WTC11 (cell line): Measurements from ENCODE around the gene APOD. TPM values are rescaled to one million over a fixed set of nuclear protein-coding genes. Genes with fewer than 3 reads are reported as not detected.
"Not testable (repeated sequence)": the region's sequence is repeated elsewhere in the genome, so short reads cannot be mapped to it uniquely, and the experiment has no call there.

ENCODE experiments used
- ATAC-seq: fragments of 200-7000 bp; cut with Tn5 transposase; 2 replicates; pipeline ENCODE4 v1.10.0; 2021; ENCODE audit warnings: mild to moderate bottlenecking, moderate library complexity
- CTCF ChIA-PET: fragments of 300-600 bp; sonication (Branson Sonifier 250); formaldehyde crosslinking; loops from one replicate; lab custom pipeline; 2021; ENCODE audit warnings: antibody characterized with exemption; lab: Charles Lee
- POLR2A ChIA-PET: fragments of 350-600 bp; sonication (Branson Sonifier 250); formaldehyde crosslinking; loops from one replicate; lab custom pipeline; 2021; ENCODE audit warnings: antibody characterized with exemption; lab: Charles Lee
- DNase-seq: peaks from one replicate; pipeline ENCODE4 v3.0.0; 2021; ENCODE audit warnings: low spot score
- H3K27ac Mint-ChIP-seq: 2 replicates; pipeline ENCODE4 v1.8.0; 2021; ENCODE audit warnings: mixed read lengths
- H3K27me3 Mint-ChIP-seq: 2 replicates; pipeline ENCODE4 v1.8.0; 2021; ENCODE audit warnings: low read depth, mild to moderate bottlenecking, moderate library complexity, mixed read lengths
- H3K36me3 Mint-ChIP-seq: 2 replicates; pipeline ENCODE4 v1.8.0; 2021; ENCODE audit warnings: mixed read lengths
- H3K4me1 Mint-ChIP-seq: 2 replicates; pipeline ENCODE4 v1.8.0; 2022; ENCODE audit warnings: mixed read lengths
- H3K4me3 Mint-ChIP-seq: 2 replicates; pipeline ENCODE4 v1.8.0; 2021; ENCODE audit warnings: mild to moderate bottlenecking, moderate library complexity, mixed read lengths
- H3K9me3 Mint-ChIP-seq: 2 replicates; pipeline ENCODE4 v1.8.0; 2021; ENCODE audit warnings: mixed read lengths
- ARID4B ChIP-seq: sonication (generic); formaldehyde crosslinking; IDR thresholded peaks from 2 replicates; pipeline ENCODE4 v1.8.0; 2023; ENCODE audit warnings: missing genetic modification reagents, mild to moderate bottlenecking, borderline replicate concordance
- CREB1 ChIP-seq: sonication (generic); formaldehyde crosslinking; IDR thresholded peaks from 2 replicates; pipeline ENCODE4 v1.8.0; 2023; ENCODE audit warnings: mild to moderate bottlenecking, missing genetic modification reagents
- E2F5 ChIP-seq: sonication (generic); formaldehyde crosslinking; IDR thresholded peaks from 2 replicates; pipeline ENCODE4 v1.8.1; 2022; ENCODE audit warnings: mild to moderate bottlenecking, moderate library complexity, missing genetic modification reagents
- EMX1 ChIP-seq: fragments of 250-450 bp; sonication (Bioruptor Pico); IDR thresholded peaks from 2 replicates; pipeline ENCODE4 v1.8.0; 2021; ENCODE audit warnings: mild to moderate bottlenecking
- ESRRA ChIP-seq: sonication (generic); formaldehyde crosslinking; IDR thresholded peaks from 2 replicates; pipeline ENCODE4 v1.8.1; 2022; ENCODE audit warnings: mild to moderate bottlenecking, missing genetic modification reagents, borderline replicate concordance
- GABPB1 ChIP-seq: sonication (generic); formaldehyde crosslinking; IDR thresholded peaks from 2 replicates; pipeline ENCODE4 v1.8.1; 2023; ENCODE audit warnings: mild to moderate bottlenecking, missing genetic modification reagents
- IRF2 ChIP-seq: sonication (generic); formaldehyde crosslinking; IDR thresholded peaks from 2 replicates; pipeline ENCODE4 v1.8.0; 2022; ENCODE audit warnings: low read depth, missing genetic modification reagents, borderline replicate concordance
- JUN ChIP-seq: sonication (generic); formaldehyde crosslinking; IDR thresholded peaks from 2 replicates; pipeline ENCODE4 v1.8.0; 2023; ENCODE audit warnings: mild to moderate bottlenecking, missing genetic modification reagents
- NFE2L1 ChIP-seq: sonication (generic); formaldehyde crosslinking; IDR thresholded peaks from 2 replicates; pipeline ENCODE4 v1.8.1; 2023; ENCODE audit warnings: missing genetic modification reagents
- NFYB ChIP-seq: sonication (generic); formaldehyde crosslinking; conservative IDR thresholded peaks from 2 replicates; pipeline ENCODE4 v1.8.0; 2022; ENCODE audit warnings: low read depth, missing genetic modification reagents
- OVOL2 ChIP-seq: fragments of 250-450 bp; sonication (Bioruptor Pico); IDR thresholded peaks from 2 replicates; pipeline ENCODE4 v1.9.0; 2021; ENCODE audit warnings: mild to moderate bottlenecking, borderline replicate concordance
- TCF7 ChIP-seq: sonication (generic); formaldehyde crosslinking; IDR thresholded peaks from 2 replicates; pipeline ENCODE4 v1.8.0; 2022; ENCODE audit warnings: mild to moderate bottlenecking, low read depth, missing genetic modification reagents, moderate library complexity
- ZNF121 ChIP-seq: sonication (generic); formaldehyde crosslinking; IDR thresholded peaks from 2 replicates; pipeline ENCODE4 v1.8.0; 2023; ENCODE audit warnings: missing genetic modification reagents
- ZNF138 ChIP-seq: sonication (generic); formaldehyde crosslinking; conservative IDR thresholded peaks from 2 replicates; pipeline ENCODE4 v1.8.1; 2022; ENCODE audit warnings: mild to moderate bottlenecking, moderate library complexity, missing genetic modification reagents
- ZNF416 ChIP-seq: fragments of 250-450 bp; sonication (Bioruptor Pico); IDR thresholded peaks from 2 replicates; pipeline ENCODE4 v1.9.0; 2021; ENCODE audit warnings: mild to moderate bottlenecking, inconsistent platforms
- total RNA-seq: library from RNA; stranded (reverse); gene quantifications from 3 replicates; pipeline ENCODE4 v1.2.3, GENCODE V29; 2021
- TF ChIP-seq, protein P1 (sequence below): sonication (generic); formaldehyde crosslinking; IDR thresholded peaks from 2 replicates; pipeline ENCODE4 v1.8.1; 2023; ENCODE audit warnings: mild to moderate bottlenecking, missing genetic modification reagents
- TF ChIP-seq, protein P2 (sequence below): sonication (generic); formaldehyde crosslinking; IDR thresholded peaks from 2 replicates; pipeline ENCODE4 v1.8.1; 2022; ENCODE audit warnings: low read depth, missing genetic modification reagents, borderline replicate concordance
- TF ChIP-seq, protein P3 (sequence below): sonication (generic); formaldehyde crosslinking; IDR thresholded peaks from 2 replicates; pipeline ENCODE4 v1.8.1; 2022; ENCODE audit warnings: mild to moderate bottlenecking, missing genetic modification reagents, moderate library complexity, borderline replicate concordance

The APOD gene
- total RNA-seq, 1 experiment from 2014 or later, result not detected

DNA sequence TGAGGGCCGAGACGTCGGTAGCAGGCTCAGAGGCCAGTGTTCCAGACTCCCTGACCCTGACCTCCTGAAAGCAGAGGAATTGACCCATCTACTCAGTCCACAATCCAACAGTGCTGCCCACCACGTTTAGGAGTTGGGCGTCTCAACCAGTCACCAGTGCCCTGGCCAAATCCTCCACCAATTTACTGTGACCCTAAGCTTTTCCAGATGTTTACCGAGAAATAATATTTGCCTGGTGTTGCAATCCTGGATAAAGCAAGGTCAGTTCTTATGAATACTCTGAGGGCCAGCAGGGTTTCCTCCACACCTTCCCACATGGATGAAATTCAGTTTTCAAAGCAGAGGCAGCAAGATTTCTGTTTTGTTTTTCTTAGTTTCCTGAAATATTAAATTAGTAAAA, 7.5 kb upstream of the APOD start:
- DNase-seq (no peak), ATAC-seq (no peak)
- CTCF ChIA-PET, result no interaction called here
- TF ChIP-seq GABPB1 (CRISPR knock-in tag) (no peak), EMX1 (CRISPR knock-in tag) (no peak), IRF2 (no peak), ZNF121 (CRISPR knock-in tag) (no peak), ZNF416 (no peak), E2F5 (CRISPR knock-in tag) (no peak), ZNF138 (CRISPR knock-in tag) (no peak), NFE2L1 (no peak)
- TF ChIP-seq, protein P1, sequence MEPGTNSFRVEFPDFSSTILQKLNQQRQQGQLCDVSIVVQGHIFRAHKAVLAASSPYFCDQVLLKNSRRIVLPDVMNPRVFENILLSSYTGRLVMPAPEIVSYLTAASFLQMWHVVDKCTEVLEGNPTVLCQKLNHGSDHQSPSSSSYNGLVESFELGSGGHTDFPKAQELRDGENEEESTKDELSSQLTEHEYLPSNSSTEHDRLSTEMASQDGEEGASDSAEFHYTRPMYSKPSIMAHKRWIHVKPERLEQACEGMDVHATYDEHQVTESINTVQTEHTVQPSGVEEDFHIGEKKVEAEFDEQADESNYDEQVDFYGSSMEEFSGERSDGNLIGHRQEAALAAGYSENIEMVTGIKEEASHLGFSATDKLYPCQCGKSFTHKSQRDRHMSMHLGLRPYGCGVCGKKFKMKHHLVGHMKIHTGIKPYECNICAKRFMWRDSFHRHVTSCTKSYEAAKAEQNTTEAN (CRISPR knock-in tag), result no peak
- TF ChIP-seq, protein P2, sequence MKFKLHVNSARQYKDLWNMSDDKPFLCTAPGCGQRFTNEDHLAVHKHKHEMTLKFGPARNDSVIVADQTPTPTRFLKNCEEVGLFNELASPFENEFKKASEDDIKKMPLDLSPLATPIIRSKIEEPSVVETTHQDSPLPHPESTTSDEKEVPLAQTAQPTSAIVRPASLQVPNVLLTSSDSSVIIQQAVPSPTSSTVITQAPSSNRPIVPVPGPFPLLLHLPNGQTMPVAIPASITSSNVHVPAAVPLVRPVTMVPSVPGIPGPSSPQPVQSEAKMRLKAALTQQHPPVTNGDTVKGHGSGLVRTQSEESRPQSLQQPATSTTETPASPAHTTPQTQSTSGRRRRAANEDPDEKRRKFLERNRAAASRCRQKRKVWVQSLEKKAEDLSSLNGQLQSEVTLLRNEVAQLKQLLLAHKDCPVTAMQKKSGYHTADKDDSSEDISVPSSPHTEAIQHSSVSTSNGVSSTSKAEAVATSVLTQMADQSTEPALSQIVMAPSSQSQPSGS (CRISPR knock-in tag), result no peak
- TF ChIP-seq, all 79 proteins: peak for 0
- Mint-ChIP-seq H3K36me3 (no peaks in the 10 kb centered on the region), H3K27ac (no peak overlapping the region), H3K4me3 (no peak overlapping the region), H3K4me1 (no peaks in the 10 kb centered on the region), H3K9me3 (peaks cover 25% of the 10 kb centered on the region), H3K27me3 (peaks cover 9% of the 10 kb centered on the region)
- POLR2A ChIA-PET, result no interaction called here

GRCh38 chr3:195590381-195590780, 6.6 kb upstream of the APOD start:
- H3K4me3 Mint-ChIP-seq, H3K27me3 Mint-ChIP-seq, ATAC-seq, H3K4me1 Mint-ChIP-seq, H3K36me3 Mint-ChIP-seq, DNase-seq, CTCF ChIA-PET, H3K27ac Mint-ChIP-seq, POLR2A ChIA-PET: not testable (repeated sequence)
- peaks cover 25% of the 10 kb centered on the region for H3K9me3 Mint-ChIP-seq

GRCh38 chr3:195589796-195590195, 6.1 kb upstream of the APOD start:
- H3K27me3 Mint-ChIP-seq, H3K27ac Mint-ChIP-seq, CTCF ChIA-PET, H3K4me1 Mint-ChIP-seq, H3K36me3 Mint-ChIP-seq, ATAC-seq, POLR2A ChIA-PET, H3K4me3 Mint-ChIP-seq, DNase-seq: not testable (repeated sequence)
- peaks cover 25% of the 10 kb centered on the region for H3K9me3 Mint-ChIP-seq

DNA sequence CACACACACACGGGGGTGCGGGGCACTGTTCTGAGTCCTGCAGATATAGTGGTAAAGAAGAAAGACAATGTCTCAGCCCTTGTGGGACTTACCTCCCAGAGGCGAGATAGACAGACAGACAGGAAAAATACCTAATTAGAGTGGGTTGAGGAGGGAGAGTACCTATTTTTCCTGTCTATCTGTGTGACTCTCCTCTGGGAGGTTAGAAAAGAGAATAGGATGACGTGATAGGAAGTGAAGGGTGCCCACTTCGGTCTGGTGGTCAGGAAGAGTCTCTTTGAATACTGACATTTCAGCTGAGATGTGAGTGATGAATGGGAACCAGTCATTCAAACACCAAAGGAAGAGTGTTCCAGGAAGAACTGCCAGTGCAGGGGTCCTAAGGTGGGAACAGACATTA, 4.1 kb upstream of the APOD start:
- Mint-ChIP-seq H3K4me3 (no peak overlapping the region), H3K27ac (no peak overlapping the region), H3K27me3 (peaks cover 4% of the 10 kb centered on the region; the same call in 1 of the 2 replicates), H3K9me3 (peaks cover 17% of the 10 kb centered on the region), H3K4me1 (peaks cover 7% of the 10 kb centered on the region; the same call in 1 of the 2 replicates), H3K36me3 (no peaks in the 10 kb centered on the region)
- DNase-seq, result no peak
- ATAC-seq, result no peak
- POLR2A ChIA-PET, result no interaction called here
- CTCF ChIA-PET, result interaction anchor here (0.6 kb wide), 1 partner anchor 252 kb away, joined by 4 read pairs; no protein-coding TSS in a partner anchor
- TF ChIP-seq, protein P3, sequence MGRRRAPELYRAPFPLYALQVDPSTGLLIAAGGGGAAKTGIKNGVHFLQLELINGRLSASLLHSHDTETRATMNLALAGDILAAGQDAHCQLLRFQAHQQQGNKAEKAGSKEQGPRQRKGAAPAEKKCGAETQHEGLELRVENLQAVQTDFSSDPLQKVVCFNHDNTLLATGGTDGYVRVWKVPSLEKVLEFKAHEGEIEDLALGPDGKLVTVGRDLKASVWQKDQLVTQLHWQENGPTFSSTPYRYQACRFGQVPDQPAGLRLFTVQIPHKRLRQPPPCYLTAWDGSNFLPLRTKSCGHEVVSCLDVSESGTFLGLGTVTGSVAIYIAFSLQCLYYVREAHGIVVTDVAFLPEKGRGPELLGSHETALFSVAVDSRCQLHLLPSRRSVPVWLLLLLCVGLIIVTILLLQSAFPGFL (CRISPR knock-in tag), result no peak
- no peak for TF ChIP-seq TCF7 (CRISPR knock-in tag)
- TF ChIP-seq ESRRA, result no peak
- no peak for TF ChIP-seq JUN (CRISPR knock-in tag)
- TF ChIP-seq CREB1 (CRISPR knock-in tag), result no peak
- no peak for TF ChIP-seq ARID4B (CRISPR knock-in tag)
- no peak for TF ChIP-seq NFYB (CRISPR knock-in tag)
- TF ChIP-seq EMX1 (CRISPR knock-in tag), result no peak
- TF ChIP-seq OVOL2 (CRISPR knock-in tag), result no peak
